ENCODE measurements around the gene TEX2. TPM values are rescaled to one million over a fixed set of nuclear protein-coding genes. Genes with fewer than 3 reads are reported as not detected.

TEX2 gene
- total and polyA plus RNA-seq, 2 donors (not counting 3 experiments of a cell fraction or from before 2014, with no cell fraction given): 13.3 to 25.8 TPM

DNA sequence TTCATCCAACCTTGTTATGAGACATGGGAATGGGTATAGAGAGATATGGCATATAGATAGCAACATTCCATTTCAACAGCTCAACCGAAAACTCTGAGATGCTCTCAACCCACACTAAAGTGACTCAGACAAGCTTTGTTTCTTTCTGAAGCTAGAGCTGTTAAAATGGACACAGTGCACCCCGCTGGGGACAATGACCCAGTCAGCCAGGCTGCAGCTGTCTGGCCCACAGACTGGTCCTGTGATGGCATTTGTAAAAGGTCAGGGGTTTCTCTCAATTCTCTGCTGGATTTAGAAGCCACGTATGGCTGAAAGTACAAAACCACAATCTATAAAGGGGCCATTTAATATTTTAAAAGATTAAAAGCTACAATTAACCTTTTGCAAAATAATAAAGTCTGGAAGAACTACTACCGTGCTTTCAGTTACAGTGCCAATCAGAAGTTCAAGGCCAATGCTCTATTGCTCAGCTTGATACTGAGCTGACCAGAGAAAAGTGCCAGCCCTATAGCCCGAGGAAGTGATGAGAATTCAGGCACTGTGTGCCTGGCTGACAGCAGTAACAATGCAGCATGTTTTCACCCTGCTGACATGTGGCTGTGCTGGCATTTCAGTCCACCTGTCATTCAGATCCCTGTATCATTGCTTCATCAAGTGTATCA, 60.2 kb downstream of the TEX2 start:
- POLR2A ChIA-PET: no interaction called here

More for the DNA sequence above, 60.2 kb downstream of the TEX2 start:
- no peaks in the 10 kb centered on the region for H4K20me1 ChIP-seq (replicated peaks; ENCODE audit: control insufficient read depth, extremely low read depth, insufficient read depth, low read length)
- H3K4me3 ChIP-seq (replicated peaks in 1 of 3; ENCODE audit: insufficient read depth in 1 of 3, low read depth in 1 of 3, low read length in 3 of 3): no peak overlapping the region
- no peaks in the 10 kb centered on the region for H3K36me3 ChIP-seq (ENCODE audit: control insufficient read depth in 2 of 2, extremely low read depth in 1 of 2, insufficient read depth in 2 of 2, low read length in 2 of 2)
- CTCF ChIA-PET: interaction anchor here (0.9 to 1.4 kb wide), 4 partner anchors 12 to 283 kb away, joined by 3 read pairs; no protein-coding TSS in a partner anchor
- H3K9me3 ChIP-seq (replicated peaks; ENCODE audit: control insufficient read depth, insufficient read depth, low read length): no peaks in the 10 kb centered on the region
- no peak overlapping the region for H3K4me2 ChIP-seq (ENCODE audit: insufficient read depth, low read length)
- no TSS peak for BruUV-seq (replicated peaks)
- no peaks in the 10 kb centered on the region for H3K4me1 ChIP-seq (ENCODE audit: control insufficient read depth, extremely low read depth, insufficient read depth, low read length)
- H3K27me3 ChIP-seq (ENCODE audit: control insufficient read depth in 2 of 2, insufficient read depth in 2 of 2, low read length in 2 of 2): no peaks in the 10 kb centered on the region
- no peak overlapping the region for H2AFZ ChIP-seq (ENCODE audit: low read depth, low read length)
- H3K9me1 ChIP-seq (replicated peaks; ENCODE audit: control insufficient read depth, extremely low read depth, insufficient read depth, low read length): no peaks in the 10 kb centered on the region
- FAIRE-seq (peak; percentile 70), DNase-seq (ENCODE audit: low read depth, low spot score) (no peak)
- no peak overlapping the region for H3K9ac ChIP-seq (replicated peaks; ENCODE audit: extremely low read depth, insufficient read depth, low read length)
- no peaks in the 10 kb centered on the region for H3K79me2 ChIP-seq (ENCODE audit: control insufficient read depth, insufficient read depth, low read length)
- no peak overlapping the region for H3K27ac ChIP-seq (ENCODE audit: insufficient read depth, low read depth, low read length)
- dilution Hi-C loops (cut with MboI; ENCODE audit: extremely low pct_ligation_motif_present, low sequenced_read_pairs): no loop called here
- no peak for TF ChIP-seq POLR2AphosphoS5 (IDR thresholded peaks at IDR 0.05; ENCODE audit: insufficient read depth, low read depth, low read length)
- TF ChIP-seq, protein P1, sequence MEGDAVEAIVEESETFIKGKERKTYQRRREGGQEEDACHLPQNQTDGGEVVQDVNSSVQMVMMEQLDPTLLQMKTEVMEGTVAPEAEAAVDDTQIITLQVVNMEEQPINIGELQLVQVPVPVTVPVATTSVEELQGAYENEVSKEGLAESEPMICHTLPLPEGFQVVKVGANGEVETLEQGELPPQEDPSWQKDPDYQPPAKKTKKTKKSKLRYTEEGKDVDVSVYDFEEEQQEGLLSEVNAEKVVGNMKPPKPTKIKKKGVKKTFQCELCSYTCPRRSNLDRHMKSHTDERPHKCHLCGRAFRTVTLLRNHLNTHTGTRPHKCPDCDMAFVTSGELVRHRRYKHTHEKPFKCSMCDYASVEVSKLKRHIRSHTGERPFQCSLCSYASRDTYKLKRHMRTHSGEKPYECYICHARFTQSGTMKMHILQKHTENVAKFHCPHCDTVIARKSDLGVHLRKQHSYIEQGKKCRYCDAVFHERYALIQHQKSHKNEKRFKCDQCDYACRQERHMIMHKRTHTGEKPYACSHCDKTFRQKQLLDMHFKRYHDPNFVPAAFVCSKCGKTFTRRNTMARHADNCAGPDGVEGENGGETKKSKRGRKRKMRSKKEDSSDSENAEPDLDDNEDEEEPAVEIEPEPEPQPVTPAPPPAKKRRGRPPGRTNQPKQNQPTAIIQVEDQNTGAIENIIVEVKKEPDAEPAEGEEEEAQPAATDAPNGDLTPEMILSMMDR (IDR thresholded peaks at IDR 0.05; ENCODE audit: extremely low read depth in 1 of 2, insufficient read depth in 1 of 2, low read depth in 1 of 2, low read length in 2 of 2): no peak
- no peak for TF ChIP-seq FOS (IDR thresholded peaks at IDR 0.05; ENCODE audit: borderline replicate concordance, insufficient read depth, low read length)
- TF ChIP-seq EZH2 (IDR thresholded peaks at IDR 0.05; ENCODE audit: borderline replicate concordance, low read depth, low read length, severe bottlenecking): no peak
- TF ChIP-seq MYC (IDR thresholded peaks at IDR 0.05; ENCODE audit: low read depth, low read length): no peak
- TF ChIP-seq, protein P2, sequence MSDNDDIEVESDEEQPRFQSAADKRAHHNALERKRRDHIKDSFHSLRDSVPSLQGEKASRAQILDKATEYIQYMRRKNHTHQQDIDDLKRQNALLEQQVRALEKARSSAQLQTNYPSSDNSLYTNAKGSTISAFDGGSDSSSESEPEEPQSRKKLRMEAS (IDR thresholded peaks at IDR 0.05; ENCODE audit: insufficient read depth, insufficient read length): no peak
- no peak for TF ChIP-seq JUN (IDR thresholded peaks at IDR 0.05; ENCODE audit: borderline replicate concordance, insufficient read depth, insufficient read length, low read depth)
- TF ChIP-seq GATA2 (IDR thresholded peaks at IDR 0.05; ENCODE audit: insufficient read depth, insufficient read length, low read depth, low read length): no peak
- no peak for TF ChIP-seq POLR2A (IDR thresholded peaks at IDR 0.05; ENCODE audit: low read depth, low read length)
- intact Hi-C loops (cut with micrococcal nuclease): no loop called here

All from endothelial cell of umbilical vein (primary cell).